Lower lobe of right lung (tissue), 2 donors: ENCODE data around the gene PRKG2. TPM values are rescaled to one million over a fixed set of nuclear protein-coding genes. Genes with fewer than 3 reads are reported as not detected.
A peak's percentile ranks its signal among the peaks of the same experiment; 100 is the strongest.

ENCODE experiments used
- ATAC-seq, 2 donors: fragments of 200-7000 bp; cut with Tn5 transposase; one replicate each; pipeline ENCODE4 v1.9.1; 2020 to 2022; ENCODE audit warnings: mild to moderate bottlenecking in 2 of 2, moderate library complexity in 2 of 2
- DNase-seq: peaks from one replicate; pipeline ENCODE4 v3.0.0-alpha.2; 2020
- H3K27ac ChIP-seq: fragments of 200-600 bp; one replicate; pipeline ENCODE4 v1.8.0; 2022
- H3K27me3 ChIP-seq: fragments of 200-600 bp; one replicate; pipeline ENCODE4 v1.8.0; 2022; ENCODE audit warnings: low read depth
- H3K36me3 ChIP-seq: fragments of 200-600 bp; one replicate; pipeline ENCODE4 v1.8.0; 2022; ENCODE audit warnings: mild to moderate bottlenecking
- H3K4me1 ChIP-seq: fragments of 200-600 bp; one replicate; pipeline ENCODE4 v1.8.0; 2022
- H3K4me3 ChIP-seq: fragments of 200-600 bp; one replicate; pipeline ENCODE4 v1.8.0; 2022; ENCODE audit warnings: mild to moderate bottlenecking
- H3K9me3 ChIP-seq: fragments of 200-600 bp; one replicate; pipeline ENCODE4 v1.8.0; 2022
- intact Hi-C: fragments of 100-400 bp; cut with DNase I; formaldehyde crosslinking; loops from one replicate; pipeline ENCODE4 v1.11.0; 2022
- total RNA-seq: library from RNA; stranded (reverse); fragmentation: NEBNext Ultra II Directional; extraction: Animal tissue kit (Norgen Biotek cat#: 25700); gene quantifications from one replicate; pipeline ENCODE4 v1.2.1, GENCODE V29; 2021
- TF ChIP-seq, protein P1 (sequence below): fragments of 200-600 bp; IDR thresholded peaks from one replicate; pipeline ENCODE4 v1.8.0; 2022; ENCODE audit warnings: antibody characterized with exemption, mild to moderate bottlenecking
- donor health status: DM: no; HTN: yes; CAD: no; lungs with severe emphysema.

The PRKG2 gene
- total RNA-seq, 1 donor from 2014 or later: 6.4 TPM

DNA sequence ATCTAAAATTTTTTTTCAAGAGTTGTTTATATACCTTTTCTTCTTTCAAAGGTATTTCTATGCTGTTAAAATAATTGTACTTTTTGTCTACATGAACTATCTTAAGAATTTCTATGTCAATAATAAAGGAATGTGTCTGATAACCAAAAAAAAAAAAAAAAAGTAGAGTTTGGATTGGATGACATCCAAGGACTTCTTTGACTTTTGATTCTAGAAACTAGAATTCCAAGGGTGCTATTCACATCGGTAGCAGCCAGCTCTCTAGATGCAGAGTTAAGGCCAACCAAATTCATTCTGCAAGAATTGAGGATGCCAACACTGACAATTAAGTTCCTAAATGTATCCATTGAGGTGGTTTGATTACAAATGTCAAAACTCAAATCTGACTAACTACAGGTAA, 42.0 kb upstream of the PRKG2 start:
- Histone ChIP-seq H3K9me3 (no peaks in the 10 kb centered on the region), H3K27me3 (no peaks in the 10 kb centered on the region), H3K36me3 (no peaks in the 10 kb centered on the region), H3K4me3 (no peak overlapping the region), H3K4me1 (no peaks in the 10 kb centered on the region), H3K27ac (no peak overlapping the region)
- TF ChIP-seq, protein P1, sequence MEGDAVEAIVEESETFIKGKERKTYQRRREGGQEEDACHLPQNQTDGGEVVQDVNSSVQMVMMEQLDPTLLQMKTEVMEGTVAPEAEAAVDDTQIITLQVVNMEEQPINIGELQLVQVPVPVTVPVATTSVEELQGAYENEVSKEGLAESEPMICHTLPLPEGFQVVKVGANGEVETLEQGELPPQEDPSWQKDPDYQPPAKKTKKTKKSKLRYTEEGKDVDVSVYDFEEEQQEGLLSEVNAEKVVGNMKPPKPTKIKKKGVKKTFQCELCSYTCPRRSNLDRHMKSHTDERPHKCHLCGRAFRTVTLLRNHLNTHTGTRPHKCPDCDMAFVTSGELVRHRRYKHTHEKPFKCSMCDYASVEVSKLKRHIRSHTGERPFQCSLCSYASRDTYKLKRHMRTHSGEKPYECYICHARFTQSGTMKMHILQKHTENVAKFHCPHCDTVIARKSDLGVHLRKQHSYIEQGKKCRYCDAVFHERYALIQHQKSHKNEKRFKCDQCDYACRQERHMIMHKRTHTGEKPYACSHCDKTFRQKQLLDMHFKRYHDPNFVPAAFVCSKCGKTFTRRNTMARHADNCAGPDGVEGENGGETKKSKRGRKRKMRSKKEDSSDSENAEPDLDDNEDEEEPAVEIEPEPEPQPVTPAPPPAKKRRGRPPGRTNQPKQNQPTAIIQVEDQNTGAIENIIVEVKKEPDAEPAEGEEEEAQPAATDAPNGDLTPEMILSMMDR: no peak
- peak in 1 of 2 donors; percentile 45 for ATAC-seq
- DNase-seq: no peak
- intact Hi-C loops: no loop called here

DNA sequence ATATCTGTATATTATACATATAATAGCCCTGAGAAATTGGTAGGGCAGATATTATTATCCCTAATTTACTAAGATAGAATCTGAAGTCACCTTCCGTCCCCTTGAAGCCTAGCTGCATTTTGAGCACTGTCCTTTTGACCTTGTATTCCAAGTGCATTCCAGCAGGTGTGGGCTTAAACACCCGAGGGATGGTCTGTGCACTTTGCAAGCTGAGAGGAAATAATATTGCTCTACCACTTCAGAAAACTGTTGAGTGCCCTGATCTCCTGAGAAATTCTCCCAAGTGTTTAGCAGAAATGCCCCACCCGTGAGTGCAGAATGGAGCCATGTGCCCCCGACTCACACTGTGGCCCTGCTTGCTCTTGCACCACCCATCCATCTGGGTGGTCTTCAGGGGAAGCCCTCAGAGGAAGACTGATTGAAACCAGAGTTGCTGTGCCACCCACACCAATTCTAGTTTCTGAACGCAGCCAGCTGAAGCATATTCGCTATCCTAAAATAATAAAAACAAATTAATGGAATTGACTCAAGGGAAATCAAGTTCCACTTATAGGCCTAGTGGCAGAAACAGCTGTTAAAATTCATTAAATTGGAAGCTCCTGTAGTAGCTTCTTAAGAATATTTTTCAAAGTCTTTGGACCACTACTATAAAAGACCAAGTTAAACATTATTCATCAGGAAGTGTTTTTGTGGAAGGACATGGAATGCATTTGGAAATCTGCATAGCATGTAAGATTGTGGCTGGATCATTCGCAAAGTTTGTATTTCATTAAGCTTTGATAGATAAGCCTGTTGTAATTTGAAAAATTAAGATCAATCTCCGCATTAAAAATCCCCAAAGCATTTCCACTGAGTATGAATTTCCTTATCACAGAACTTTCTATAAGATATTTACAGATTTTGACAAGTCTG, 41.3 kb upstream of the PRKG2 start:
- no peak overlapping the region for H3K4me3 ChIP-seq
- no peak for DNase-seq
- H3K27me3 ChIP-seq: no peaks in the 10 kb centered on the region
- no peaks in the 10 kb centered on the region for H3K4me1 ChIP-seq
- intact Hi-C loops: no loop called here
- no peaks in the 10 kb centered on the region for H3K9me3 ChIP-seq
- TF ChIP-seq, protein P1: no peak
- no peaks in the 10 kb centered on the region for H3K36me3 ChIP-seq
- peak; percentile 60 to 82 for ATAC-seq
- H3K27ac ChIP-seq: peak overlapping the region; percentile 15

DNA sequence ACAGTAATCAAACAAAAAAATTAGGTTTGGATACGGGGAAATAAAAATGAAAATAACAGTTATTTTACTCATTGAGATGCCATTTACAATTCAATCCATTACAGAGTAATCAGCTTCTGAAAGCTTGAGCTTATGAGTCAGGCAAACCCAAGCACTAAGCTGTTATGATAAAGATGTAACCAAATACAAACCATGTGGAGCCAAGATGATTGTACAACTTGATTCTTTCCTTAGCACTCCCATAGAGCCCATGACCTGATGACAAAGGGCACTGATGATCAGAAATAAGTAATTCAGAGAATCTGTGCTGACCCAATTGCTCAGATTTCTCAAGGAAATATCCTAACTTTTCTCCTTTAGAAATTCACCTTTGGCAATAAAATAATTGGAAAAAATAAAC, 40.5 kb upstream of the PRKG2 start:
- ATAC-seq (peak in 1 of 2 donors; percentile 48), DNase-seq (no peak)
- TF ChIP-seq, protein P1: no peak
- H3K27me3 ChIP-seq: no peaks in the 10 kb centered on the region
- no peaks in the 10 kb centered on the region for H3K36me3 ChIP-seq
- intact Hi-C loops: no loop called here
- H3K4me3 ChIP-seq: no peak overlapping the region
- no peaks in the 10 kb centered on the region for H3K9me3 ChIP-seq
- no peak overlapping the region for H3K27ac ChIP-seq
- no peaks in the 10 kb centered on the region for H3K4me1 ChIP-seq

DNA sequence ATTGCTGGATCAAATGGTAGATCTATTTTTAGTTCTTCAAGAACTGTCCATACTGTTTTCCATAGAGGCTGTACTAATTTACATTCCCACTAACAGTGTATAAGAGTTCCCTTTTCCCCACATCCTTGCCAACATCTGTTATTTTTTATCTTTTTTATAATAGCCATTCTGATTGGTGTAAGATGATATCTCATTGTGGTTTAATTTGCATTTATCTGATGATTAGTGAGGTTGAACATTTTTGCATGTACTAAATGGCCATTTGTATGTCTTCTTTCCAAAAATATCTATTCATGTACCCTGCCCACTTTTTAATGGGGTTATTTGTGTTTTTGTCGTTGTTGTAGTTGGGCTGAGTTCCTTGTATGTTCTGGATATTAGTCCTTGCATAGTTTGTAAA, 35.4 kb upstream of the PRKG2 start:
- no peaks in the 10 kb centered on the region for H3K4me1 ChIP-seq
- H3K9me3 ChIP-seq: no peaks in the 10 kb centered on the region
- TF ChIP-seq, protein P1: no peak
- H3K36me3 ChIP-seq: no peaks in the 10 kb centered on the region
- ATAC-seq (no peak), DNase-seq (no peak)
- intact Hi-C loops: no loop called here
- H3K27ac ChIP-seq: no peak overlapping the region
- no peak overlapping the region for H3K4me3 ChIP-seq
- H3K27me3 ChIP-seq: no peaks in the 10 kb centered on the region

DNA sequence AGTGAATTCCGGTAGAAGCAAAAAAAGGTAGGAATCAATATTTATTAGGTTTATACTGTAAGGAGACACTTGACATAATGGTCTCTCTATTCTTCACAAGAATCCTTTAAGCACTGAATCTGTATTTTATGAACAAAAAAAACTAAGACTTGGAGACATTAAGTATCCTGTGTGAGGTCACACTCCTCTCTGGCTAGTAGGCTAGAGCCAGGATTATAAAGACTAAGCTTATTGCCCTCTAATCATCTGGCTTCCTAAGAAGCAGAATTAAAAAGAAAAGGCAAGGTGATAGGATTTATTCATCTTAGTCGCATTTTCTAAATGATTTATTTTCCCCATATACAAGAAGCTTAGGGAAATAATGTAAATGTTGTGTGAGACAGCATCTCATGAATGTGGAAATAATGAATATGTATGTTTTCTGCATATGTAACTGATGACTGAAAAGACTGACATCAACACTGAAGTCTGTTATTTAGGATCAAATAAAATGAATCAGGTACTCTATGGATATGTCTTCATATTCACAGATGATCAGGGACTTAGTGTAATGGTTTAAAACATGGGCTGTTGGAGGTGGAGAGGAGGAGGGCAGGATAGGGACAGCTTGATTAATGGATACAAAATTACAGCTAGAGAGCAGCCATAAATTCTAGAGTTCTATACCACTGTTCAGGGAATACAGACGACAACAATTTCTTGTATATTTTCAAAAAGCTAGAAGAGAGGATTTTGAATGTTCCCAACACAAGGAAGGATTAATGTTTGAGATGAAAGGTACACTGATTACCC, 30.4 kb upstream of the PRKG2 start:
- ATAC-seq (no peak), DNase-seq (no peak)
- no peaks in the 10 kb centered on the region for H3K36me3 ChIP-seq
- TF ChIP-seq, protein P1: no peak
- no peak overlapping the region for H3K27ac ChIP-seq
- H3K4me1 ChIP-seq: no peaks in the 10 kb centered on the region
- no peaks in the 10 kb centered on the region for H3K27me3 ChIP-seq
- no peak overlapping the region for H3K4me3 ChIP-seq
- no peaks in the 10 kb centered on the region for H3K9me3 ChIP-seq
- intact Hi-C loops: no loop called here
